Measurements from ENCODE around the gene ALDH16A1.

GRCh38 chr19:49507803-49508494, 54.9 kb downstream of the ALDH16A1 start:
- TF ChIP-seq CTCF (IDR thresholded peaks at IDR 0.05 in 4 of 5, conservative IDR thresholded peaks at IDR 0.05 in 1 of 5) (no peak), POLR2A (IDR thresholded peaks at IDR 0.05) (no peak)

All from gastrocnemius medialis (tissue), 4 donors.